Measurements from ENCODE around the gene MAPK9. TPM values are rescaled to one million over a fixed set of nuclear protein-coding genes. Genes with fewer than 3 reads are reported as not detected.
"Not testable (repeated sequence)": the region's sequence is repeated elsewhere in the genome, so short reads cannot be mapped to it uniquely, and the experiment has no call there.

MAPK9 gene
- total RNA-seq, 4 donors from 2014 or later, result 25.5 to 42.3 (median 36.5) TPM

- intact Hi-C loops (cut with DNase I; ENCODE audit: low total_unique reads), result no loop called here
- Histone ChIP-seq H3K27me3 (no peaks in the 10 kb centered on the region), H3K36me3 (no peaks in the 10 kb centered on the region), H3K4me3 (no peak overlapping the region), H3K27ac (no peak overlapping the region), H3K9me3 (no peaks in the 10 kb centered on the region), H3K4me1 (no peaks in the 10 kb centered on the region)
- in situ Hi-C loops (cut with MboI; ENCODE audit: low pct_ligation_motif_present in 1 of 4, low pct_unique_long_range_greater_than_20kb in 1 of 4, low sequenced_read_pairs in 3 of 4), result no loop called here
- WGBS, 2 donors (ENCODE audit: low coverage in 1 of 2), result 81 to 89% methylated on average over 12 to 17 of the region's 17 CpGs
- TF ChIP-seq POLR2AphosphoS5 (IDR thresholded peaks at IDR 0.05) (no peak), EP300 (IDR thresholded peaks at IDR 0.05; ENCODE audit: low read depth) (no peak), POLR2A (IDR thresholded peaks at IDR 0.05) (no peak)
- TF ChIP-seq, protein P1, sequence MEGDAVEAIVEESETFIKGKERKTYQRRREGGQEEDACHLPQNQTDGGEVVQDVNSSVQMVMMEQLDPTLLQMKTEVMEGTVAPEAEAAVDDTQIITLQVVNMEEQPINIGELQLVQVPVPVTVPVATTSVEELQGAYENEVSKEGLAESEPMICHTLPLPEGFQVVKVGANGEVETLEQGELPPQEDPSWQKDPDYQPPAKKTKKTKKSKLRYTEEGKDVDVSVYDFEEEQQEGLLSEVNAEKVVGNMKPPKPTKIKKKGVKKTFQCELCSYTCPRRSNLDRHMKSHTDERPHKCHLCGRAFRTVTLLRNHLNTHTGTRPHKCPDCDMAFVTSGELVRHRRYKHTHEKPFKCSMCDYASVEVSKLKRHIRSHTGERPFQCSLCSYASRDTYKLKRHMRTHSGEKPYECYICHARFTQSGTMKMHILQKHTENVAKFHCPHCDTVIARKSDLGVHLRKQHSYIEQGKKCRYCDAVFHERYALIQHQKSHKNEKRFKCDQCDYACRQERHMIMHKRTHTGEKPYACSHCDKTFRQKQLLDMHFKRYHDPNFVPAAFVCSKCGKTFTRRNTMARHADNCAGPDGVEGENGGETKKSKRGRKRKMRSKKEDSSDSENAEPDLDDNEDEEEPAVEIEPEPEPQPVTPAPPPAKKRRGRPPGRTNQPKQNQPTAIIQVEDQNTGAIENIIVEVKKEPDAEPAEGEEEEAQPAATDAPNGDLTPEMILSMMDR (IDR thresholded peaks at IDR 0.05), result no peak
- DNase-seq, result no peak
These were observed 11.5 kb upstream of the MAPK9 start for GRCh38 chr5:180303226-180304015.

DNA sequence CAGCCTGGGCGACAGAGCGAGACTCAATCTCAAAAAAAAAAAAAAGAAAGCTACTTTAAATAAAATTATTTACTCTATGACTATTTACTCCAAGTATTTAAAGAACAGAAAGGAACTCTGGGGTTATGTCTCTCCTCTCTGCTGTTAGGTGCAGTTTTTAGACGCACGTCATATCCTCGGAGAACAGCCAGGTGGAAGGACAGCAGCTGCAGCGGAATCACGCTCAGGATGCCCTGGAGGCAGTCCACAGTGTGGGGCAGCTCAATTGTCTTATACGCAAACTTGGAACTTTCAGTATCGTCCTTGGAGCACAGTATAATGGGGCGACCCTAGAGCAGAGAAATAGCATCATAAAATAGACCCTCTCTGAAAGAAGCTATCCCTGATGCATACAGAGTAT is 10.4 kb upstream of the MAPK9 start:
- no peaks in the 10 kb centered on the region for H3K27me3 ChIP-seq
- H3K36me3 ChIP-seq, result no peaks in the 10 kb centered on the region
- H3K9me3 ChIP-seq, result no peaks in the 10 kb centered on the region
- H3K27ac ChIP-seq, result no peak overlapping the region
- TF ChIP-seq POLR2AphosphoS5 (IDR thresholded peaks at IDR 0.05) (no peak), EP300 (IDR thresholded peaks at IDR 0.05; ENCODE audit: low read depth) (no peak), POLR2A (IDR thresholded peaks at IDR 0.05) (no peak)
- TF ChIP-seq, protein P1 (IDR thresholded peaks at IDR 0.05), result no peak
- 82 to 93% methylated on average over 8 to 10 of the region's 10 CpGs for WGBS, 2 donors (ENCODE audit: low coverage in 1 of 2)
- no peak overlapping the region for H3K4me3 ChIP-seq
- no peak for DNase-seq
- H3K4me1 ChIP-seq, result no peaks in the 10 kb centered on the region
- in situ Hi-C loops (cut with MboI; ENCODE audit: low pct_ligation_motif_present in 1 of 4, low pct_unique_long_range_greater_than_20kb in 1 of 4, low sequenced_read_pairs in 3 of 4) (no loop called here), intact Hi-C loops (cut with DNase I; ENCODE audit: low total_unique reads) (no loop called here)

DNA sequence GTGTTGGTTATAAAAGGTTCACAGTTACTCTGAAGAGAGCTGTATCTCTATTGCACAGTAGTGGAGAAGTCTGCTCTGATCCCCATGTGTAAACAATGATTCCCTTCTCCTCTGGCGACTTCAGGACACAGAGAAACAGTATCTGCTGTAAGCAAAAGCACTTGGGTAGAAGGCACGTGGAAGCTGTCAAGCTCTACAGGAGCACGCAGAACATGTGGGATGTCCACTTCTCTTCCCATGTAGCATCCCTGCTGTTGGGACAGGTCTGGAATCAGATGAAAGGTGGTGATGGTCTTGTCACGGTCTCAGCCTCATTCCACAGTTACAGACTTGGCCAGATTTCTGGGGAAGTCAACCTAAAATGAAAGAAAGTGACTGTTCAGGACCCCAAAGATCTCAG is 9.4 kb upstream of the MAPK9 start:
- H3K27ac ChIP-seq, result no peak overlapping the region
- no peak for DNase-seq
- no peaks in the 10 kb centered on the region for H3K27me3 ChIP-seq
- WGBS, 2 donors (ENCODE audit: low coverage in 1 of 2), result 49 to 59% methylated on average over 4 of the region's 4 CpGs
- H3K9me3 ChIP-seq, result no peaks in the 10 kb centered on the region
- intact Hi-C loops (cut with DNase I; ENCODE audit: low total_unique reads) (no loop called here), in situ Hi-C loops (cut with MboI; ENCODE audit: low pct_ligation_motif_present in 1 of 4, low pct_unique_long_range_greater_than_20kb in 1 of 4, low sequenced_read_pairs in 3 of 4) (no loop called here)
- TF ChIP-seq EP300 (IDR thresholded peaks at IDR 0.05; ENCODE audit: low read depth) (no peak), POLR2AphosphoS5 (IDR thresholded peaks at IDR 0.05) (no peak), POLR2A (IDR thresholded peaks at IDR 0.05) (no peak)
- TF ChIP-seq, protein P1 (IDR thresholded peaks at IDR 0.05), result no peak
- H3K4me1 ChIP-seq, result no peaks in the 10 kb centered on the region
- H3K4me3 ChIP-seq, result no peak overlapping the region
- no peaks in the 10 kb centered on the region for H3K36me3 ChIP-seq

- Histone ChIP-seq H3K36me3 (no peaks in the 10 kb centered on the region), H3K27me3 (no peaks in the 10 kb centered on the region), H3K9me3 (no peaks in the 10 kb centered on the region), H3K27ac (no peak overlapping the region), H3K4me3 (no peak overlapping the region), H3K4me1 (no peaks in the 10 kb centered on the region)
- intact Hi-C loops (cut with DNase I; ENCODE audit: low total_unique reads), result no loop called here
- no peak for DNase-seq
- TF ChIP-seq POLR2AphosphoS5 (IDR thresholded peaks at IDR 0.05) (no peak), POLR2A (IDR thresholded peaks at IDR 0.05) (no peak), EP300 (IDR thresholded peaks at IDR 0.05; ENCODE audit: low read depth) (no peak)
- TF ChIP-seq, protein P1 (IDR thresholded peaks at IDR 0.05), result no peak
- in situ Hi-C loops (cut with MboI; ENCODE audit: low pct_ligation_motif_present in 1 of 4, low pct_unique_long_range_greater_than_20kb in 1 of 4, low sequenced_read_pairs in 3 of 4), result loop anchor here in 1 of 4 donors (25.0 kb wide), 1 partner anchor 188 kb away; the partner anchor contains the start of gene CNOT6
- 44% methylated on average over 3 of the region's 3 CpGs; no CpG with 5 or more reads in 1 of the 2 donors for WGBS, 2 donors (ENCODE audit: low coverage in 1 of 2)
These were observed 7.6 kb upstream of the MAPK9 start for GRCh38 chr5:180299526-180299925.

DNA sequence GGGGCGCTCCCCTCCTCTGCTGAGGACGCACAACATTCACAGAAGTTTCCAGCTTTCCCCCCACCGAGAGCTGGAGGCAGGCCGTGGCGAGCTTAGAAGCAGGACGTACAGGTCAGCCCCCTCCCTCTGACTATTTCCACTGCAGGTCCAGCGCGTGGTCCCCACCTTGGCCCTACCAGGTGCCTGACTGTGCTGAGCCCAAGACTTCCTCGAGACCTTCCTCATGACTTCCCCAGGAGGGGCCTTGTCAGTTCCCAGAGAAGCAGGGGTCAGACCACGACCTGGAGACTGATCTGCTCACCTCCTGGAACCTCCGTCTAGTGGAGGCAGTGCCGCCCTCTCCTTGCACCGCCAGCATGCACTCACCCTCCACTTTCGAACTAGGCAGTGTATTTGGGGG is 7.1 kb upstream of the MAPK9 start:
- H3K27me3 ChIP-seq; H3K9me3 ChIP-seq; H3K4me3 ChIP-seq; H3K4me1 ChIP-seq; H3K27ac ChIP-seq; DNase-seq; intact Hi-C loops (cut with DNase I; ENCODE audit: low total_unique reads); H3K36me3 ChIP-seq: not testable (repeated sequence)
- in situ Hi-C loops (cut with MboI; ENCODE audit: low pct_ligation_motif_present in 1 of 4, low pct_unique_long_range_greater_than_20kb in 1 of 4, low sequenced_read_pairs in 3 of 4), result loop anchor here in 1 of 4 donors (25.0 kb wide), 1 partner anchor 188 kb away; the partner anchor contains the start of gene CNOT6
- WGBS, 2 donors (ENCODE audit: low coverage in 1 of 2), result 90 to 100% methylated on average over 4 to 14 of the region's 14 CpGs

All from transverse colon (tissue), 4 donors.